HepG2 (cell line): ENCODE measurements around the gene ORC3. TPM values are rescaled to one million over a fixed set of nuclear protein-coding genes. Genes with fewer than 3 reads are reported as not detected.

Source experiments
- ARID3A ChIP-seq: IDR thresholded peaks from 2 replicates; pipeline ENCODE4 v1.6.1; 2012; ENCODE audit warnings: low read depth, low read length, improper control_type of control experiment
- HNF1A ChIP-seq, 2 experiments: sonication (generic) in 1 of 2; formaldehyde crosslinking in 1 of 2; IDR thresholded peaks; 2 replicates each; pipeline versions ENCODE4 v1.4.0 to v1.6.1; 2016 to 2020; ENCODE audit warnings: borderline replicate concordance in 1 of 2, low read depth in 1 of 2, mild to moderate bottlenecking in 1 of 2, missing genetic modification reagents in 1 of 2
- HOXA7 ChIP-seq: sonication (generic); formaldehyde crosslinking; IDR thresholded peaks from 2 replicates; pipeline ENCODE4 v1.8.1; 2022; ENCODE audit warnings: mild to moderate bottlenecking, missing genetic modification reagents, moderate library complexity
- RFX1 ChIP-seq: fragments of 450-650 bp; IDR thresholded peaks from 2 replicates; pipeline ENCODE4 v1.6.1; 2017
- RFXANK ChIP-seq: IDR thresholded peaks from 2 replicates; pipeline ENCODE4 v1.6.1; 2016
- SIN3A ChIP-seq: IDR thresholded peaks from 2 replicates; pipeline ENCODE4 v1.6.1; 2011; ENCODE audit warnings: low read depth, mild to moderate bottlenecking, control low read depth, low read length, borderline replicate concordance
- TFDP2 ChIP-seq: sonication (generic); formaldehyde crosslinking; IDR thresholded peaks from 2 replicates; pipeline ENCODE4 v1.4.0; 2020; ENCODE audit warnings: missing genetic modification reagents
- ZNF318 ChIP-seq: sonication (generic); formaldehyde crosslinking; IDR thresholded peaks from 2 replicates; pipeline ENCODE4 v1.4.0; 2020; ENCODE audit warnings: mild to moderate bottlenecking, missing genetic modification reagents
- ZNF547 ChIP-seq: sonication (generic); formaldehyde crosslinking; IDR thresholded peaks from 2 replicates; pipeline ENCODE4 v1.5.1; 2020; ENCODE audit warnings: mild to moderate bottlenecking, missing genetic modification reagents
- ZNF615 ChIP-seq: sonication (generic); formaldehyde crosslinking; IDR thresholded peaks from 2 replicates; pipeline ENCODE4 v1.5.0; 2020; ENCODE audit warnings: mild to moderate bottlenecking, missing genetic modification reagents, borderline replicate concordance
- ZNF850 ChIP-seq: sonication (generic); formaldehyde crosslinking; conservative IDR thresholded peaks from 2 replicates; pipeline ENCODE4 v1.9.0; 2021; ENCODE audit warnings: mild to moderate bottlenecking, missing genetic modification reagents
- polyA plus RNA-seq, 8 experiments: library from polyadenylated mRNA; depleted of rRNA in 3 of 8; stranded (reverse) in 7 of 8; unstranded in 1 of 8; fragments of >200 nt; fragmentation: Illumina TruSeq in 4 of 8; extraction: Trizol in 4 of 8; gene quantifications; 2 replicates each; pipeline versions ENCODE4 v1.2.1 to v1.2.3, GENCODE V29; 2011 to 2016; ENCODE audit warnings: low read depth in 4 of 8, missing spikeins in 1 of 8, mixed read lengths in 1 of 8; ENCODE audit not compliant: insufficient read depth in 1 of 8
- total RNA-seq, 5 experiments: library from RNA; depleted of rRNA; stranded (reverse); fragments of >200 nt; fragmentation: Illumina TruSeq; extraction: Trizol; gene quantifications; 2 replicates each; pipeline ENCODE4 v1.2.3, GENCODE V29; 2016; ENCODE audit warnings: low read depth in 1 of 5

The ORC3 gene
- total and polyA plus RNA-seq, 2 of the 13 experiments (the other 11 are each of a cell fraction or from before 2014, with no cell fraction given), result 21.8 to 43.5 TPM

- TF ChIP-seq ZNF850 (CRISPR knock-in tag) (no peak), RFXANK (CRISPR knock-in tag) (0 out of 2 replicates have a peak, but pooled peaks have one; percentile 82), TFDP2 (CRISPR knock-in tag) (peak; percentile 99), RFX1 (no peak), ZNF547 (CRISPR knock-in tag) (peak; percentile 87), HOXA7 (no peak), ARID3A (no peak), SIN3A (peak; percentile 91; the same call in 1 of the 2 replicates), ZNF615 (CRISPR knock-in tag) (no peak), HNF1A (IDR thresholded peaks at IDR 0.05; ENCODE audit: low read depth) (no peak), HNF1A (CRISPR knock-in tag; IDR thresholded peaks at IDR 0.05; ENCODE audit: borderline replicate concordance) (no peak), ZNF318 (CRISPR knock-in tag) (peak; percentile 30; the same call in 1 of the 2 replicates)
These were observed at the start of gene ORC3, which contains the start of gene RARS2 (continued) for GRCh38 chr6:87589693-87590416.
